HEK293T (cell line): ENCODE results near the gene NAPA.

Experiments used
- CTCF ChIA-PET: fragments of 350-600 bp; formaldehyde crosslinking; extraction: SDS; loops from one replicate; lab custom pipeline; 2021; ENCODE audit warnings: antibody characterized with exemption, inconsistent platforms; lab: Yijun Ruan, JAX
- POLR2A ChIA-PET: fragments of 350-600 bp; formaldehyde crosslinking; extraction: SDS; loops from one replicate; lab custom pipeline; 2020; ENCODE audit warnings: antibody characterized with exemption, inconsistent platforms; lab: Yijun Ruan, JAX
- DNase-seq: peaks from one replicate; pipeline ENCODE4 v3.0.0; 2012; ENCODE audit warnings: mixed read lengths; ENCODE audit errors: extremely low spot score
- ARNT ChIP-seq: fragments of 450-650 bp; IDR thresholded peaks from 2 replicates; pipeline ENCODE4 v1.6.1; 2017; ENCODE audit warnings: mild to moderate bottlenecking
- BHLHE40 ChIP-seq: fragments of 450-650 bp; IDR thresholded peaks from 2 replicates; pipeline ENCODE4 v1.6.1; 2016; ENCODE audit warnings: mild to moderate bottlenecking, moderate library complexity, borderline replicate concordance
- CTBP1 ChIP-seq: fragments of 450-650 bp; IDR thresholded peaks from 2 replicates; pipeline ENCODE4 v1.6.1; 2016; ENCODE audit warnings: borderline replicate concordance
- ELF4 ChIP-seq: fragments of 450-650 bp; IDR thresholded peaks from 2 replicates; pipeline ENCODE4 v1.6.1; 2017; ENCODE audit warnings: antibody characterized with exemption
- FOXA1 ChIP-seq: fragments of 450-650 bp; IDR thresholded peaks from 2 replicates; pipeline ENCODE4 v1.6.1; 2016; ENCODE audit warnings: mild to moderate bottlenecking
- FOXK2 ChIP-seq: fragments of 450-650 bp; IDR thresholded peaks from 2 replicates; pipeline ENCODE4 v1.6.1; 2016; ENCODE audit warnings: mild to moderate bottlenecking
- FOXM1 ChIP-seq: fragments of 450-650 bp; IDR thresholded peaks from 2 replicates; pipeline ENCODE4 v1.6.1; 2017; ENCODE audit warnings: mild to moderate bottlenecking, borderline replicate concordance
- HDGF ChIP-seq: fragments of 450-650 bp; IDR thresholded peaks from 2 replicates; pipeline ENCODE4 v1.6.1; 2017; ENCODE audit warnings: antibody characterized with exemption, borderline replicate concordance
- L3MBTL2 ChIP-seq: fragments of 450-650 bp; conservative IDR thresholded peaks from 2 replicates; pipeline ENCODE4 v1.6.1; 2016; ENCODE audit warnings: mild to moderate bottlenecking
- LEF1 ChIP-seq: fragments of 450-650 bp; IDR thresholded peaks from 2 replicates; pipeline ENCODE4 v1.6.1; 2017; ENCODE audit warnings: mild to moderate bottlenecking, borderline replicate concordance
- NFRKB ChIP-seq: fragments of 450-650 bp; IDR thresholded peaks from 2 replicates; pipeline ENCODE4 v1.6.1; 2016; ENCODE audit warnings: mild to moderate bottlenecking, moderate library complexity
- SP1 ChIP-seq: fragments of 450-650 bp; IDR thresholded peaks from 2 replicates; pipeline ENCODE4 v1.6.1; 2017
- SUZ12 ChIP-seq: fragments of 450-650 bp; IDR thresholded peaks from 2 replicates; pipeline ENCODE4 v1.6.1; 2016; ENCODE audit warnings: mild to moderate bottlenecking
- TARDBP ChIP-seq: fragments of 450-650 bp; IDR thresholded peaks from 2 replicates; pipeline ENCODE4 v1.6.1; 2016
- ZNF384 ChIP-seq: fragments of 450-650 bp; IDR thresholded peaks from 2 replicates; pipeline ENCODE4 v1.6.1; 2016
- TF ChIP-seq, protein P1 (sequence below): fragments of 450-650 bp; IDR thresholded peaks from 2 replicates; pipeline ENCODE4 v1.6.1; 2016

NAPA gene

DNA sequence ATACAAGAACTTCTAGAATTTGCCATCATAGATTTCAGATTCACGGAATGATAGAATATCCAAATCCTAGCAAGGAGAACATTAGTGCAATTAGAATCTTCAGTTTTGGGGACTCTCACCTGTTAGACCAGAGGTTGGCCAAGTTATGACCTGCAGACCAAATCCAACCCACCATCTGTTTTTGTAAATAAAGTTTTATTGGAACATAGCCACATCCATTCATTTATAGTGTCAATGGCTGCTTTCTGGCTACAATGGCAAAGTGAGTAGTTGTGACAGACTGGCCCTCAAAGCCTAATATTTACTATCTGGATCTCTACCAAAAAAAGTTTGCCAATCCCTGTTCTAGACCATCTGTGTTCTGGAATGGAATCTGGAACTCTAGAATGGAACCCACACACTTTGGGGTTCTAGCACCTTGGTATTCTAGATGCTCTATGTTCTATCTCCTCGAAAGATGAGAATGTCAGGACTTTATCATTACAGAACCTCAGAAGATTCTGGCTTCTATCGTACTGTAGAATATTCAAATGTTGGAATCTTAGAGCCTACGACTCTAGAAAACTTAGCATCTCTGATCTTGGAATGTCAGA lies 33.3 kb downstream of the NAPA start:
- ChIA-PET CTCF (no interaction called here), POLR2A (no interaction called here)
- TF ChIP-seq HDGF, result no peak
- peak; percentile 7; the same call in 1 of the 2 replicates for TF ChIP-seq ARNT
- DNase-seq, result no peak

DNA sequence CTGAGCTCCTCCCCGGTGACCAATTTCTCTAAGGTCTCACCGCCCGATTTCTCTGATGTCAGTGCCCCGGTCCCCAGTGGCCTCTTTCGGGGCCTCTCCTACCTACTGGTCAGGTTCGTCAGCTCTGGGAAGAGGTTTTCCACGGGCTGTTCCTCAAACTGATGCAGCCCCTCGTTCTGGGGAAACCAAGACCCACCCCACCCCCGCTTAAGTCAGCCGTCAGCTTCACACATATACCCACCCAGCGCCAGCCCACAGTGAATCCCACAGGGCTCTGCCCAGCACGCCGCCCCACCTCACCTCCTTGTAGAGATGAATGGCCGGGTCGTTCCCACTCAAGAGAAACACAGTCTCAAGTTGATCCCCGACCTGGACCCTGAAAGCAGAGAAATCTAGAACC lies 34.2 kb downstream of the NAPA start:
- POLR2A ChIA-PET, result no interaction called here
- no peak for TF ChIP-seq FOXM1
- TF ChIP-seq CTBP1, result no peak
- no peak for TF ChIP-seq NFRKB
- TF ChIP-seq HDGF, result no peak
- no peak for TF ChIP-seq SUZ12
- TF ChIP-seq, protein P1, sequence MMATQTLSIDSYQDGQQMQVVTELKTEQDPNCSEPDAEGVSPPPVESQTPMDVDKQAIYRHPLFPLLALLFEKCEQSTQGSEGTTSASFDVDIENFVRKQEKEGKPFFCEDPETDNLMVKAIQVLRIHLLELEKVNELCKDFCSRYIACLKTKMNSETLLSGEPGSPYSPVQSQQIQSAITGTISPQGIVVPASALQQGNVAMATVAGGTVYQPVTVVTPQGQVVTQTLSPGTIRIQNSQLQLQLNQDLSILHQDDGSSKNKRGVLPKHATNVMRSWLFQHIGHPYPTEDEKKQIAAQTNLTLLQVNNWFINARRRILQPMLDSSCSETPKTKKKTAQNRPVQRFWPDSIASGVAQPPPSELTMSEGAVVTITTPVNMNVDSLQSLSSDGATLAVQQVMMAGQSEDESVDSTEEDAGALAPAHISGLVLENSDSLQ, result no peak
- no peak for TF ChIP-seq LEF1
- TF ChIP-seq FOXK2, result no peak
- no peak for TF ChIP-seq FOXA1
- no peak for TF ChIP-seq TARDBP
- TF ChIP-seq ZNF384, result no peak
- no peak for TF ChIP-seq BHLHE40
- TF ChIP-seq SP1, result no peak
- no peak for TF ChIP-seq L3MBTL2
- no peak for TF ChIP-seq ARNT
- TF ChIP-seq ELF4, result no peak
- CTCF ChIA-PET, result no interaction called here
- no peak for DNase-seq

DNA sequence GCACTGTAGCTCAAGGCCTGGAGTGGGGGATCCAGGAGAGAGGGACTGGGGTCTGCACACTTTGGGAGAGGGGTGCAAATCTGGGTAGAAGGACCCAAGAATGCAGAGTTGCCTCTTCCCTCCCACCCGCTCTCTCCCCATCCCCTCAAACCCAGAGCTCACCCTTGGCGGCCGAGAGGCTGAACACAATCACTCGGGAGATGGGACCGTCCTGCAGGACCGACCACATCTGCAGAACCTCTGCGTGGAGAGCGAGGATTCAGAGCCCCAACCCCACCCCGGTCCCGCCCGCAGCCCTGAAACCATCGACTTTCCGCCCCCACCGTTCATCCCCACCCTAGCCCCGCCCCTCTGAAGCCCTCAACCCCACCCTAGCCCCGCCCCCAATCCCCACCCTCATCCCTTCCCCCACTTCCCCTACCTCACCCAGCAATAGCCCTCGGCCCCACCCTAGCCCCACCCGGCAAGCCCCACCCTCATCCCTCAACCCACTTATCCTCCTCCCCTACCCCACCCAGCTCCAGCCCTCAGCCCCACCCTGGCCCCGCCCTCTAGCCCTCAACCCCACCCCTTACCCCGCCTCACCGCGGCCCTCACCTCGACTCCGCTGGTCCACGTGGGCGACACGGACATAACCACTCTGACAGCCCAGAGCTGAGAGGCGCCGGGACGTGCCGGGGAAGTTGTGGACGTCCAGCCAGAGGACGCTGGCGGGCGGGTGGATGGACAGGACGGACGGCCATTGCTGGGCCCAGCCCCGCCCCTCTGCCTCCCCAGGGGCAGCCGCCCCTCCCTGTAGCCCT lies 35.0 kb downstream of the NAPA start:
- DNase-seq, result no peak
- CTCF ChIA-PET, result no interaction called here
- no peak for TF ChIP-seq ARNT
- POLR2A ChIA-PET, result no interaction called here

DNA sequence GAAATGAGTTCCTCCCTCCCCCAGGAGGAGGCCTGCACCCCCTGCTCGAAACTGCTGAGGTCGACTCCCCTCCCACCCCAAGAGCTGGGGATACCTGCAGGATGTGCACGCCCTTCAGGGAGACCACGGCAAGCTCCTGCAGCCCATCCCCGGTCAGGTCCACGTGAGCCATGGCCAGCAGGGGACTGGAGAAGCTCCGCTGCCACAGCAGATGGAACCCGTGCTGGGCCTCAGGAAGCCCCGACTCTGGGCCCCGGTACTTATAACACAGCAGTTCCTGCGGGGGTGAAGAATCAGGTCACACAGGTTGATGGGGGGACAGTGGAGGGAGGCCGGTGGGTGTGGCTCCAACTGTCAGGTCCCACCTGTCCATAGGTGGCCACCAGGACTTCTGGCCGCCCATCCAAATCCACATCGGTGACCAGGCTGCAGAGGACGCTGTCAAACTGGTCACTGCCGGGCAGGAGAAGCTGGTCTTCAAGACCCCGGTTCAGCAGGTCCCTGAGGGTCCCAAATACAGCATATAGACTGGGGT lies 38.4 kb downstream of the NAPA start:
- ChIA-PET CTCF (no interaction called here), POLR2A (no interaction called here)
- DNase-seq, result no peak
- TF ChIP-seq NFRKB (no peak), FOXA1 (no peak), CTBP1 (no peak), ZNF384 (no peak), LEF1 (no peak)

DNA sequence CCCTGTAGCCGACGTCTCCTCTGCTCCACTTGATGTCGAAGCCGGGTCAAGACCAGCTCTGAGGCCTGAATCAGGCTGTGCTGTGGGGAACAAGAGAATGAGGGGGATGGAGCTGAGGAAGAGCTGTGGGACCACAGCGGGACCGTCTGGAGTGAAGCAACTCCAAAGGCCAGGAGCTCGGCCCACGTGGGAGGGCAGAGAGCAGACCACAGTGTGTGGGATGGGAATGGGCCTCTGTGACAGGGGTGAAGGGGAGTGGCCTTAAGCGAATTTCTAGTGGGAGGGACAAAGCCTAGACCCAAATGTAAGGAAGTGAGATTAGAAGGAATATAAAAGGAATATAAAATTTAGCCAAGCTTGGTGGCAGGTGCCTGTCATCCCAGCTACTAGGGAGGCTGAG lies 39.4 kb downstream of the NAPA start:
- POLR2A ChIA-PET, result interaction anchor here (0.6 to 1.1 kb wide), 2 partner anchors 9 to 74 kb away, joined by 3 read pairs; partner anchors contain the start of gene KPTN
- CTCF ChIA-PET, result no interaction called here
- DNase-seq, result no peak
- TF ChIP-seq LEF1 (no peak), CTBP1 (no peak), HDGF (no peak), FOXM1 (no peak), L3MBTL2 (no peak), SP1 (no peak), FOXK2 (no peak), TARDBP (no peak), ZNF384 (no peak), ARNT (no peak), FOXA1 (no peak), ELF4 (no peak), NFRKB (no peak), BHLHE40 (no peak), SUZ12 (no peak)
- TF ChIP-seq, protein P1, result no peak

DNA sequence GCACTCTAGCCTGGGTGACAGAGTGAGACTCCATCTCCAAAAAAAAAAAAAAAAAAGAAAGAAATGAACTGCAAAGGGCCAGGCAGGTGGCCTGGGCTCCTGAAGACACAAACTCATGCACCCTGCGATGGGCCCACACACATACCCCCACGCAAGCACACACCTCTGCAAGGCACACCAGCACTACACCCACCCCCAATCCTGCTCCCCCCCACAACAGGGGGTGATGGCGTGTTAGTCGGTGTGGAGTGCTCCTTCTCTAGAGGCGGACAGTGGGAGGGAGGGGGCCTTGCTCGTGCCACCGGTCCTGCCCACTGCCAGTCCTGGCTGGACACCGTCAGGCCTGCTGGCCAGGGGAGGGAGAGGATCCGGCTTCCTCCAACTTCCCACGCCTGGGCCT lies 41.5 kb downstream of the NAPA start:
- DNase-seq, result no peak
- ChIA-PET POLR2A (interaction anchor here (1.3 kb wide), 1 partner anchor 10 kb away, joined by 4 read pairs; the partner anchor contains the start of gene KPTN), CTCF (no interaction called here)
- TF ChIP-seq ARNT, result no peak
- TF ChIP-seq ELF4, result no peak
- no peak for TF ChIP-seq HDGF
- TF ChIP-seq FOXA1, result no peak
- no peak for TF ChIP-seq SUZ12
- no peak for TF ChIP-seq L3MBTL2
- no peak for TF ChIP-seq NFRKB

DNA sequence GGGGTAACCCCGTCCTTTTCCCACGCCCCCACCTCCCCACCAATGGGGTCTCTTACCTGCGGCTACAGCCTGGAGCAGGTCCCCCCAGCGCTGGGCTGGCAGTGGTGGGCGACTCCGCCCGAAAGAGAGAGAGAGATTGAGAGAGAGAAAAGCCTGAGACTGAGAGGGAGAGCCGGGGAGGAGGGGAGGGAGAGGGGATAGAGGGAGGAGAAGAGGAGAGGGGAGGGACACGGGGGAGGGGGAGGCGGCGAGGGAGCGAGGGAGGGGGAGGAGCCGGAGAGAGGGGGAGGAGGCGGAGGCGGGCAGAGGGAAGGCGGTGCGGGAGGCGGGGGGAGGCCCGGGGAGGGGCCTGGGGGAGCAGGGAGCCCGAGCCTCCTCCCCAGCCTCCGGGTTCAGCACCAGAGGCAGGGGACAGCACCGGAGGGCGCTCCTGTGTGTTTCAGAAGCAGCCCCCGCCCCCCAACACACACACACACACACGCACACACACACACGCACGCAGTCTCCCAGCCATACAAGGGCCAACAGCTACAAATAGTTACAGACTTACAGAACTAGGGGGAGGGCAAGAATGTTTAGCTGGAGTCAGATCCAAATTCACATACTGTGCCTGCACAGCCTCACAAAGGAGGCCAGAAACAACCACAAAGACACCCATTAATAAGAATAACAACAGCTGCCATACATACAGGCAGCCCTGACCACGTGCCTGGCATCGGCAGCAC lies 43.0 kb downstream of the NAPA start, which contains the start of gene SLC8A2:
Gene SLC8A2 (minus strand): TSS at position 161 of the 725 bp plus-strand sequence. CDS start 5,490 bp downstream, outside the sequence.
- peak; percentile 88 for DNase-seq
- CTCF ChIA-PET, result no interaction called here
- TF ChIP-seq NFRKB (no peak), CTBP1 (no peak), L3MBTL2 (no peak), ELF4 (no peak), TARDBP (no peak), ZNF384 (no peak), FOXK2 (no peak), SP1 (no peak), LEF1 (no peak), FOXA1 (no peak), BHLHE40 (no peak), SUZ12 (no peak), FOXM1 (no peak), HDGF (no peak), ARNT (no peak)
- TF ChIP-seq, protein P1, result no peak
- POLR2A ChIA-PET, result interaction anchor here (1.6 kb wide), 1 partner anchor 12 kb away, joined by 4 read pairs; the partner anchor contains the start of gene KPTN
